NCI-H82 treated with DMSO at 0.1 percent for 48 hours (cell line): ENCODE results near the gene TMEM158.

Experiments used
- DNase-seq: peaks from one replicate; lab custom pipeline; 2025; ENCODE audit not compliant: unreplicated experiment; lab: John Stamatoyannopoulos, UW

TMEM158 gene

GRCh38 chr3:45176912-45177311 is 49.2 kb downstream of the TMEM158 start:
- no peak for DNase-seq
